ENCODE results near the gene CPE. TPM values are rescaled to one million over a fixed set of nuclear protein-coding genes. Genes with fewer than 3 reads are reported as not detected.

CPE gene
- total and polyA plus RNA-seq, 12 donors: 24.8 to 272 (median 117) TPM

DNA sequence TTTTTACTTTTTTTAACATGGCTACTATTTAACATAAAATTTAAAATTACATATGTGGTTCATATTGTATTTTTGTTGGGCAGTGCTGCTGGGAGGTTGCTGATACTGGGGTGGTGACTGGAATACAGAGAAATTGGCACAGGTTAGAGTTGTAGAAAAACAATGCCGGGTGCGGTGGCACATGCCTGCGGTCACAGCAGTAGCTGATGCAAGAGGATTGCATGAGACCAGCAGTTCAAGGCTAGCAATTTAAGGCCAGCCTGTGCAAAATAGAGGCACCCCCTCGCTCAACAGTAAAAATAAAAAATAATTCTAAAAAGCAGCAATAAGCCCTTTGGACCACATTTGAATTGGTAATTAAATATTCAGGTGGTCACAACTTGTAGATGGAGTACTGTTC is 11.8 kb upstream of the CPE start:
- Histone ChIP-seq H3K4me3 (no peak overlapping the region), H3K9me3 (replicated peaks in 1 of 3) (no peaks in the 10 kb centered on the region), H3K36me3 (replicated peaks in 1 of 2) (no peaks in the 10 kb centered on the region), H3K4me1 (replicated peaks in 1 of 2) (no peaks in the 10 kb centered on the region), H3K27ac (no peak overlapping the region), H3K27me3 (no peaks in the 10 kb centered on the region)
- WGBS, 4 donors: 55 to 64% (median 59%) methylated on average over 4 of the region's 4 CpGs
- intact Hi-C loops (cut with DNase I): no loop called here
- DNase-seq: peak in 4 of 7 donors; percentile 16 to 72 (median 58)
- no peak for TF ChIP-seq POLR2A (IDR thresholded peaks at IDR 0.05)
- no peak for TF ChIP-seq CTCF (IDR thresholded peaks at IDR 0.05)

- Histone ChIP-seq H3K27me3 (no peaks in the 10 kb centered on the region), H3K27ac (no peak overlapping the region), H3K9me3 (replicated peaks in 1 of 3) (no peaks in the 10 kb centered on the region), H3K4me1 (replicated peaks in 1 of 2) (no peaks in the 10 kb centered on the region), H3K4me3 (no peak overlapping the region), H3K36me3 (replicated peaks in 1 of 2) (no peaks in the 10 kb centered on the region)
- WGBS, 4 donors: 91 to 100% (median 94%) methylated on average over 1 of the region's 1 CpG
- intact Hi-C loops (cut with DNase I): no loop called here
- TF ChIP-seq CTCF (IDR thresholded peaks at IDR 0.05): no peak
- TF ChIP-seq POLR2A (IDR thresholded peaks at IDR 0.05): no peak
- DNase-seq: no peak
Observed at GRCh38 chr4:165368114-165368513, 10.7 kb upstream of the CPE start.

DNA sequence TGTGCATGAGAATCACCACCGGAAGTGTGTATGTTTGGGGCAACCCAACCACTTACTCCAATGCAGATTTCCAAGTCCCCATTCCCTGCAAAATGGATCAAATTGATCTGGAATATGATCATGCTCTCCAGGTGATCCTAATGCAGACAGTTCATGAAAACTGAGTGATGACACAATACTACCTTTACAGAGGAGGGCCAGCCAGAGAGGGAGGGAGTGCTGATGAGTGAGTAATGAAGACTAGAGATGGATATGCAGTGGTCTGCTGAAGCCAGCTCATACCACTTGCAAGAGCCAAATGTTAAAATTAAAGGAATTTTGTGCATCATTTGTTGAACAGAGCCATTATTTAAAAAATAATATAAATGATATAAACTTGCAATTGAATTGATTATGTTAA is 10.2 kb upstream of the CPE start:
- 88 to 96% (median 91%) methylated on average over 1 of the region's 1 CpG for WGBS, 4 donors
- no peak overlapping the region for H3K27ac ChIP-seq
- no peaks in the 10 kb centered on the region for H3K36me3 ChIP-seq (replicated peaks in 1 of 2)
- H3K4me1 ChIP-seq (replicated peaks in 1 of 2): no peaks in the 10 kb centered on the region
- no peaks in the 10 kb centered on the region for H3K9me3 ChIP-seq (replicated peaks in 1 of 3)
- TF ChIP-seq CTCF (IDR thresholded peaks at IDR 0.05) (no peak), POLR2A (IDR thresholded peaks at IDR 0.05) (no peak)
- no peaks in the 10 kb centered on the region for H3K27me3 ChIP-seq
- no peak for DNase-seq
- H3K4me3 ChIP-seq: no peak overlapping the region
- intact Hi-C loops (cut with DNase I): no loop called here

DNA sequence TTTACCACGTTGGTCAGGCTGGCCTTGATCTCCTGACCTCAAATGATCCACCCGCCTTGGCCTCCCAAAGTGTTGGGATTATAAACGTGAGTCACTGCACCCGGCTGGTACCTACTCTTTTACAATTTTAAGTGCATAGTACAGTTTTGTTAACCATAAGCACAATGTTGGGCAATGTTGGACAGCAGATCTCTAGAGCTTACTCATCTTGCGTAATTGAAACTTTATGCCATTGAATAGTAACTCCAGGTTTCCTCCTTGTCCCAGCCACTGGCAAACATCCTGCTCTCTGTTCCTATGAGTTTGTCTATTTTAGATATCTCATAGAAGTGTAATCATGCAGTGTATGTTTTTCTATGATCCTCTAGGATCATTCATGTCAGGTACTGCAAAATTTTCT is 9.3 kb upstream of the CPE start:
- DNase-seq: no peak
- H3K4me1 ChIP-seq (replicated peaks in 1 of 2): no peaks in the 10 kb centered on the region
- H3K27me3 ChIP-seq: no peaks in the 10 kb centered on the region
- WGBS, 4 donors: 53 to 85% (median 66%) methylated on average over 3 to 5 of the region's 5 CpGs
- no peak overlapping the region for H3K4me3 ChIP-seq
- intact Hi-C loops (cut with DNase I): no loop called here
- H3K9me3 ChIP-seq (replicated peaks in 1 of 3): no peaks in the 10 kb centered on the region
- H3K36me3 ChIP-seq (replicated peaks in 1 of 2): no peaks in the 10 kb centered on the region
- TF ChIP-seq CTCF (IDR thresholded peaks at IDR 0.05): no peak
- no peak for TF ChIP-seq POLR2A (IDR thresholded peaks at IDR 0.05)
- no peak overlapping the region for H3K27ac ChIP-seq

Measured in adrenal gland (tissue), 12 donors.